BLaER1 (cell line): ENCODE data around the gene RPL18.

Source experiments
- H3K27ac ChIP-seq: shearing (Covaris generic); formaldehyde crosslinking; 2 replicates; pipeline ENCODE4 v1.8.1; 2022
- H3K27me3 ChIP-seq: shearing (Covaris generic); formaldehyde crosslinking; 2 replicates; pipeline ENCODE4 v1.8.1; 2022
- H3K36me3 ChIP-seq: shearing (Covaris generic); formaldehyde crosslinking; 2 replicates; pipeline ENCODE4 v1.8.1; 2022
- H3K4me1 ChIP-seq: shearing (Covaris generic); formaldehyde crosslinking; 2 replicates; pipeline ENCODE4 v1.8.1; 2022
- H3K4me2 ChIP-seq: shearing (Covaris generic); formaldehyde crosslinking; 2 replicates; pipeline ENCODE4 v1.8.1; 2022
- H3K4me3 ChIP-seq: shearing (Covaris generic); formaldehyde crosslinking; 2 replicates; pipeline ENCODE4 v1.8.1; 2022
- H3K9ac ChIP-seq: shearing (Covaris generic); formaldehyde crosslinking; 2 replicates; pipeline ENCODE4 v1.8.1; 2022
- H3K9me3 ChIP-seq: shearing (Covaris generic); formaldehyde crosslinking; 2 replicates; pipeline ENCODE4 v1.8.1; 2022
- H4K20me1 ChIP-seq: shearing (Covaris generic); formaldehyde crosslinking; 2 replicates; pipeline ENCODE4 v1.8.1; 2022
- Cebpa-rat ChIP-seq: shearing (Covaris generic); IDR thresholded peaks from 2 replicates; pipeline ENCODE4 v1.8.1; 2022

The RPL18 gene

GRCh38 chr19:48631225-48631624 is 12.2 kb upstream of the RPL18 start:
- Histone ChIP-seq H3K4me2 (peak overlapping the region; percentile 100), H4K20me1 (peaks cover 27% of the 10 kb centered on the region), H3K9ac (peak overlapping the region; percentile 66; the same call in 1 of the 2 replicates), H3K27ac (peak overlapping the region; percentile 63), H3K27me3 (no peaks in the 10 kb centered on the region), H3K4me3 (peak overlapping the region; percentile 27; the same call in 1 of the 2 replicates), H3K9me3 (no peaks in the 10 kb centered on the region), H3K36me3 (peaks cover 68% of the 10 kb centered on the region), H3K4me1 (peaks cover 59% of the 10 kb centered on the region)
- no peak for TF ChIP-seq Cebpa-rat

GRCh38 chr19:48630296-48631063 is 11.5 kb upstream of the RPL18 start:
- Histone ChIP-seq H3K9ac (peak overlapping the region; percentile 66; the same call in 1 of the 2 replicates), H3K9me3 (no peaks in the 10 kb centered on the region), H3K4me1 (peaks cover 59% of the 10 kb centered on the region), H3K27me3 (no peaks in the 10 kb centered on the region), H3K4me3 (peak overlapping the region; percentile 27), H3K4me2 (peak overlapping the region; percentile 100), H3K27ac (peak overlapping the region; percentile 63), H4K20me1 (peaks cover 27% of the 10 kb centered on the region), H3K36me3 (peaks cover 76% of the 10 kb centered on the region)
- TF ChIP-seq Cebpa-rat = no peak

DNA sequence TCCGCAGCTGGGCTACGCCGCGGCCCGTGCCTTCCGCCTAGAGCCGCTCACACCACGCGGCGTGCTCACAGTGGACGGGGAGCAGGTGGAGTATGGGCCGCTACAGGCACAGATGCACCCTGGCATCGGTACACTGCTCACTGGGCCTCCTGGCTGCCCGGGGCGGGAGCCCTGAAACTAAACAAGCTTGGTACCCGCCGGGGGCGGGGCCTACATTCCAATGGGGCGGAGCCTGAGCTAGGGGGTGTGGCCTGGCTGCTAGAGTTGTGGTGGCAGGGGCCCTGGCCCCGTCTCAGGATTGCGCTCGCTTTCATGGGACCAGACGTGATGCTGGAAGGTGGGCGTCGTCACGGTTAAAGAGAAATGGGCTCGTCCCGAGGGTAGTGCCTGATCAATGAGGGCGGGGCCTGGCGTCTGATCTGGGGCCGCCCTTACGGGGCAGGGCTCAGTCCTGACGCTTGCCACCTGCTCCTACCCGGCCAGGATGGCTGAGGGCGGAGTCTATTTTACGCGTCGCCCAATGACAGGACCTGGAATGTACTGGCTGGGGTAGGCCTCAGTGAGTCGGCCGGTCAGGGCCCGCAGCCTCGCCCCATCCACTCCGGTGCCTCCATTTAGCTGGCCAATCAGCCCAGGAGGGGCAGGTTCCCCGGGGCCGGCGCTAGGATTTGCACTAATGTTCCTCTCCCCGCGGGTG is 10.8 kb upstream of the RPL18 start:
- no peaks in the 10 kb centered on the region for H3K27me3 ChIP-seq
- peaks cover 76% of the 10 kb centered on the region for H3K36me3 ChIP-seq
- no peak overlapping the region; the same call in 1 of the 2 replicates for H3K9ac ChIP-seq
- no peaks in the 10 kb centered on the region for H3K9me3 ChIP-seq
- H4K20me1 ChIP-seq = peaks cover 31% of the 10 kb centered on the region
- peak overlapping the region; percentile 100 for H3K4me2 ChIP-seq
- TF ChIP-seq Cebpa-rat = no peak
- peaks cover 59% of the 10 kb centered on the region for H3K4me1 ChIP-seq
- H3K27ac ChIP-seq = peak overlapping the region; percentile 63; the same call in 1 of the 2 replicates
- H3K4me3 ChIP-seq = no peak overlapping the region

GRCh38 chr19:48629297-48629598 is 10.3 kb upstream of the RPL18 start:
- no peak overlapping the region for H3K4me3 ChIP-seq
- no peak for TF ChIP-seq Cebpa-rat

GRCh38 chr19:48628486-48629296 is 9.7 kb upstream of the RPL18 start:
- H3K9me3 ChIP-seq = no peaks in the 10 kb centered on the region
- H3K4me1 ChIP-seq = peaks cover 57% of the 10 kb centered on the region
- peaks cover 31% of the 10 kb centered on the region for H4K20me1 ChIP-seq
- H3K36me3 ChIP-seq = peaks cover 76% of the 10 kb centered on the region
- no peak overlapping the region for H3K4me3 ChIP-seq
- H3K4me2 ChIP-seq = no peak overlapping the region
- no peaks in the 10 kb centered on the region for H3K27me3 ChIP-seq
- H3K27ac ChIP-seq = no peak overlapping the region; the same call in 1 of the 2 replicates
- TF ChIP-seq Cebpa-rat = no peak
- H3K9ac ChIP-seq = no peak overlapping the region

More at GRCh38 chr19:48629297-48629598, 10.3 kb upstream of the RPL18 start:
- H3K4me1 ChIP-seq = peaks cover 60% of the 10 kb centered on the region
- peaks cover 31% of the 10 kb centered on the region for H4K20me1 ChIP-seq
- no peaks in the 10 kb centered on the region for H3K9me3 ChIP-seq
- peaks cover 76% of the 10 kb centered on the region for H3K36me3 ChIP-seq
- H3K9ac ChIP-seq = no peak overlapping the region
- H3K27ac ChIP-seq = no peak overlapping the region
- H3K4me2 ChIP-seq = no peak overlapping the region
- no peaks in the 10 kb centered on the region for H3K27me3 ChIP-seq

- Histone ChIP-seq H4K20me1 (peaks cover 31% of the 10 kb centered on the region), H3K27ac (no peak overlapping the region), H3K9me3 (no peaks in the 10 kb centered on the region), H3K36me3 (peaks cover 71% of the 10 kb centered on the region), H3K4me2 (no peak overlapping the region), H3K9ac (no peak overlapping the region), H3K27me3 (no peaks in the 10 kb centered on the region), H3K4me3 (no peak overlapping the region), H3K4me1 (peaks cover 57% of the 10 kb centered on the region)
- TF ChIP-seq Cebpa-rat = no peak
These were observed 8.9 kb upstream of the RPL18 start for GRCh38 chr19:48627865-48628314.

GRCh38 chr19:48627201-48627864 is 8.4 kb upstream of the RPL18 start:
- H3K4me1 ChIP-seq = peaks cover 57% of the 10 kb centered on the region
- TF ChIP-seq Cebpa-rat = no peak
- no peak overlapping the region for H3K9ac ChIP-seq
- H3K36me3 ChIP-seq = peaks cover 65% of the 10 kb centered on the region
- no peaks in the 10 kb centered on the region for H3K27me3 ChIP-seq
- peaks cover 31% of the 10 kb centered on the region for H4K20me1 ChIP-seq
- H3K4me3 ChIP-seq = no peak overlapping the region
- no peak overlapping the region for H3K27ac ChIP-seq
- H3K9me3 ChIP-seq = no peaks in the 10 kb centered on the region
- no peak overlapping the region for H3K4me2 ChIP-seq

DNA sequence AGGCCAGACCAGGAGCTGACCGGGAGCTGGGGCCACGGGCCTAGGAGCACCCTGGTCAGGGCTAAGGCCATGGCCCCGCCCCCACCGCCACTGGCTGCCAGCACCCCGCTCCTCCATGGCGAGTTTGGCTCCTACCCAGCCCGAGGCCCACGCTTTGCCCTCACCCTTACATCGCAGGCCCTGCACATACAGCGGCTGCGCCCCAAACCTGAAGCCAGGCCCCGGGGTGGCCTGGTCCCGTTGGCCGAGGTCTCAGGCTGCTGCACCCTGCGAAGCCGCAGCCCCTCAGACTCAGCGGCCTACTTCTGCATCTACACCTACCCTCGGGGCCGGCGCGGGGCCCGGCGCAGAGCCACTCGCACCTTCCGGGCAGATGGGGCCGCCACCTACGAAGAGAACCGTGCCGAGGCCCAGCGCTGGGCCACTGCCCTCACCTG is 6.9 kb upstream of the RPL18 start:
- Histone ChIP-seq H3K9ac (no peak overlapping the region), H4K20me1 (peaks cover 23% of the 10 kb centered on the region), H3K4me3 (no peak overlapping the region), H3K27me3 (no peaks in the 10 kb centered on the region), H3K36me3 (peaks cover 51% of the 10 kb centered on the region), H3K4me2 (no peak overlapping the region), H3K27ac (no peak overlapping the region), H3K4me1 (peaks cover 45% of the 10 kb centered on the region), H3K9me3 (no peaks in the 10 kb centered on the region)
- no peak for TF ChIP-seq Cebpa-rat
